Lung (tissue), 12 donors: Measurements from ENCODE around the gene FUT2. TPM values are rescaled to one million over a fixed set of nuclear protein-coding genes. Genes with fewer than 3 reads are reported as not detected.

Experiments
- ATAC-seq: fragments of 200-7000 bp; cut with Tn5 transposase; one replicate; pipeline ENCODE4 v1.9.1; 2020; ENCODE audit warnings: moderate number of reproducible peaks; ENCODE audit not compliant: insufficient read depth, low FRiP score
- DNase-seq, 3 donors: peaks; one replicate each; pipeline ENCODE4 v3.0.0-alpha.2; 2013 to 2017
- H3K27ac ChIP-seq, 2 donors: one replicate each; pipeline ENCODE4 v1.5.1; 2013; ENCODE audit warnings: mild to moderate bottlenecking in 2 of 2, moderate library complexity in 2 of 2, control low read depth in 1 of 2, inconsistent platforms in 1 of 2, low read depth in 1 of 2, low read length in 1 of 2
- H3K27me3 ChIP-seq, 3 donors: one replicate each; pipeline ENCODE4 v1.5.1; 2013; ENCODE audit warnings: low read length in 2 of 3; ENCODE audit not compliant: control insufficient read depth in 3 of 3, insufficient read depth in 3 of 3
- H3K36me3 ChIP-seq, 4 donors: one replicate each; pipeline ENCODE4 v1.5.1; 2013; ENCODE audit warnings: low read length in 4 of 4, mild to moderate bottlenecking in 1 of 4, moderate library complexity in 1 of 4; ENCODE audit not compliant: control insufficient read depth in 4 of 4, insufficient read depth in 4 of 4
- H3K4me1 ChIP-seq, 5 donors: one replicate each; pipeline ENCODE4 v1.5.1; 2013; ENCODE audit warnings: low read length in 5 of 5, mild to moderate bottlenecking in 2 of 5, moderate library complexity in 1 of 5; ENCODE audit not compliant: control insufficient read depth in 5 of 5, insufficient read depth in 5 of 5
- H3K4me3 ChIP-seq: one replicate; pipeline ENCODE4 v1.5.1; 2013; ENCODE audit warnings: mild to moderate bottlenecking, control low read depth, moderate library complexity
- H3K9ac ChIP-seq, 2 donors: one replicate each; pipeline ENCODE4 v1.5.1; 2013; ENCODE audit warnings: low read length in 2 of 2, control low read depth in 1 of 2; ENCODE audit not compliant: insufficient read depth in 1 of 2
- H3K9me3 ChIP-seq, 4 donors: one replicate each; pipeline ENCODE4 v1.5.1; 2013; ENCODE audit warnings: low read length in 3 of 4, mild to moderate bottlenecking in 1 of 4, moderate library complexity in 1 of 4; ENCODE audit not compliant: control insufficient read depth in 4 of 4, insufficient read depth in 3 of 4
- CTCF ChIP-seq: IDR thresholded peaks from 2 replicates; pipeline ENCODE4 v1.5.1; 2012; ENCODE audit warnings: mild to moderate bottlenecking; ENCODE audit errors: control extremely low read depth, extremely low read depth
- WGBS, 2 donors: extraction: QIAGEN DNeasy Blood & Tissue Kit; methylation state at CpG; one replicate each; pipeline ENCODE4 v1.1.7; 2013; 5-methylcytosine and 5-hydroxymethylcytosine counted together
- polyA plus RNA-seq, 2 donors: library from polyadenylated mRNA; stranded (reverse); fragments of 200-250 nt; gene quantifications; one replicate each; pipeline ENCODE4 v1.2.1, GENCODE V29; 2013
- total RNA-seq, 2 donors: library from RNA; depleted of rRNA in 1 of 2; stranded (reverse); fragments of >200 nt in 1 of 2; gene quantifications; one replicate each; pipeline ENCODE4 v1.2.1, GENCODE V29; 2014 to 2021
- donor health status: control.
- donor health status: control.
- donor health status: Bipolar disorder and iron deficiency.
- donor health status: healthy.
- donor health status: DM: yes; HTN: yes; CAD: no.

The FUT2 gene
- total and polyA plus RNA-seq, 4 donors: 0.40 to 6.5 (median 5.0) TPM

DNA sequence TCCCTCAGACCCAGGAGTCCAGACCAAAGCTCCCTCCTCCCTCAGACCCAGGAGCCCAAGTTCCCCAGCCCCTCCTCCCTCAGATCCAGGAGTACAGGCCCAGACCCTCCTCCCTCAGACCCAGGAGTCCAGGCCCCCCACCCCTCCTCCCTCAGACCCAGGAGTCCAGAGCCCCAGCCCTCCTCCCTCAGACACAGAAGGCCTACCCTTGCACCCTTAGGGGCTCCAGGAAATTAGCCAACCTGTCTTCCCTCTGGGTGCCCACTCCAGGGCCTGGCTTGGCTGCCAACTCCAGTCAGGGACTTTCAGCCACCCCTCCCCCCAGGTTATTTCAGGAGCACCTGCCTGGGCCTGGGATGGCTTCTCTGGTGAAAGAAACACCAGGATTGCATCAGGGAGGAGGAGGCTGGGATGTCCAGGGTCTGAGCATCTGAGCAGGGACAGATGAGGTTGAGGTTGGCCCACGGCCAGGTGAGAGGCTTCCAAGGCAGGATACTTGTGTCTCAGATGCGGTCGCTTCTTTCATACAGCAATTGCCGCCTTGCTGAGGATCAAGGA, 59.4 kb downstream of the FUT2 start, which contains the start of gene FGF21:
Gene FGF21, plus strand, starts transcription at position 441 of the 558 bp plus-strand sequence. CDS start 713 bp downstream, outside the sequence.
- Histone ChIP-seq H3K4me3 (no peak within 1 kb of the TSS), H3K36me3 (peaks cover 0 to 4% (median 0%) of the 10 kb centered on the region in 4 donors), H3K4me1 (peaks cover 0 to 18% (median 4%) of the 10 kb centered on the region in 5 donors), H3K9ac (no peak within 1 kb of the TSS), H3K27ac (no peak within 1 kb of the TSS), H3K9me3 (no peaks in the 10 kb centered on the region), H3K27me3 (peaks cover 0 to 10% (median 7%) of the 10 kb centered on the region in 3 donors)
- TF ChIP-seq CTCF: no peak
- ATAC-seq: no peak
- 89 to 90% methylated on average over 4 of the region's 4 CpGs for WGBS, 2 donors
- DNase-seq: no peak

Other genes with a start within 250 kb of the FUT2 start
- gene GRWD1, start 250.0 kb upstream of the FUT2 start, total RNA-seq: 10 to 100 TPM; 14.6 to 38.1 TPM
- 10 to 100 TPM in 1 of 2 donors, 1 to 10 TPM in 1; 8.9 to 29.2 TPM for gene GRWD1, start 250.0 kb upstream of the FUT2 start, polyA plus RNA-seq
- under 1 TPM; 0.82 to 0.83 TPM for gene KCNJ14, start 240.4 kb upstream of the FUT2 start, total RNA-seq
- under 1 TPM; 0.21 to 0.35 TPM for gene KCNJ14, start 240.4 kb upstream of the FUT2 start, polyA plus RNA-seq
- gene CYTH2, start 226.6 kb upstream of the FUT2 start, total RNA-seq: 10 to 100 TPM; 45.3 to 72.5 TPM
- gene CYTH2, start 226.6 kb upstream of the FUT2 start, polyA plus RNA-seq: 10 to 100 TPM; 44.1 to 53.1 TPM
- gene LMTK3, start 184.1 kb upstream of the FUT2 start, total RNA-seq: 10 to 100 TPM in 1 of 2 donors, 1 to 10 TPM in 1; 3.1 to 10.7 TPM
- 1 to 10 TPM; 1.9 to 6.5 TPM for gene LMTK3, start 184.1 kb upstream of the FUT2 start, polyA plus RNA-seq
- gene SULT2B1, start 143.8 kb upstream of the FUT2 start, total RNA-seq: 10 to 100 TPM in 1 of 2 donors, 1 to 10 TPM in 1; 1.2 to 10.5 TPM
- gene SULT2B1, start 143.8 kb upstream of the FUT2 start, polyA plus RNA-seq: 10 to 100 TPM; 10.9 to 22.9 TPM
- gene SPACA4, start 89.2 kb upstream of the FUT2 start, total RNA-seq: not detected
- gene SPACA4, start 89.2 kb upstream of the FUT2 start, polyA plus RNA-seq: under 1 TPM; 0.03 to 0.16 TPM
- 10 to 100 TPM; 22.2 to 41.1 TPM for gene FAM83E, start 80.9 kb upstream of the FUT2 start, total RNA-seq
- gene FAM83E, start 80.9 kb upstream of the FUT2 start, polyA plus RNA-seq: 10 to 100 TPM; 32.3 to 43.8 TPM
- 1,000 to 10,000 TPM; 1,019 to 1,119 TPM for gene RPL18, start 76.8 kb upstream of the FUT2 start, total RNA-seq
- gene RPL18, start 76.8 kb upstream of the FUT2 start, polyA plus RNA-seq: 1,000 to 10,000 TPM; 1,696 to 3,542 TPM
- gene SPHK2, start 76.5 kb upstream of the FUT2 start, total RNA-seq: 10 to 100 TPM; 10.3 to 35.3 TPM
- 10 to 100 TPM; 18.3 to 19.8 TPM for gene SPHK2, start 76.5 kb upstream of the FUT2 start, polyA plus RNA-seq
- 10 to 100 TPM in 1 of 2 donors, 1 to 10 TPM in 1; 9.4 to 10.3 TPM for gene DBP, start 58.6 kb upstream of the FUT2 start, total RNA-seq
- 10 to 100 TPM in 1 of 2 donors, 1 to 10 TPM in 1; 6.8 to 16.8 TPM for gene DBP, start 58.6 kb upstream of the FUT2 start, polyA plus RNA-seq
- gene CA11, start 49.8 kb upstream of the FUT2 start, total RNA-seq: 1 to 10 TPM in 1 of 2 donors, under 1 TPM in 1; 0.88 to 5.4 TPM
- 10 to 100 TPM in 1 of 2 donors, 1 to 10 TPM in 1; 4.8 to 13.0 TPM for gene CA11, start 49.8 kb upstream of the FUT2 start, polyA plus RNA-seq
- gene NTN5, start 23.0 kb upstream of the FUT2 start, total RNA-seq: under 1 TPM; 0.26 to 0.28 TPM
- under 1 TPM; 0.11 to 0.28 TPM for gene NTN5, start 23.0 kb upstream of the FUT2 start, polyA plus RNA-seq
- 1 to 10 TPM; 1.3 to 1.5 TPM for gene MAMSTR, start 23.8 kb downstream of the FUT2 start, total RNA-seq
- 1 to 10 TPM in 1 of 2 donors, under 1 TPM in 1; 0.48 to 1.2 TPM for gene MAMSTR, start 23.8 kb downstream of the FUT2 start, polyA plus RNA-seq
- 10 to 100 TPM; 26.2 to 32.8 TPM for gene RASIP1, start 44.6 kb downstream of the FUT2 start, total RNA-seq
- gene RASIP1, start 44.6 kb downstream of the FUT2 start, polyA plus RNA-seq: 10 to 100 TPM; 24.7 to 37.9 TPM
- gene IZUMO1, start 50.9 kb downstream of the FUT2 start, total RNA-seq: 1 to 10 TPM; 1.2 to 3.1 TPM
- 1 to 10 TPM in 1 of 2 donors, under 1 TPM in 1; 0.97 to 2.4 TPM for gene IZUMO1, start 50.9 kb downstream of the FUT2 start, polyA plus RNA-seq
- gene FUT1, start 56.7 kb downstream of the FUT2 start, total RNA-seq: 10 to 100 TPM in 1 of 2 donors, 1 to 10 TPM in 1; 5.1 to 12.4 TPM
- 1 to 10 TPM; 5.5 to 8.6 TPM for gene FUT1, start 56.7 kb downstream of the FUT2 start, polyA plus RNA-seq
- not detected for gene FGF21, start 59.6 kb downstream of the FUT2 start, total RNA-seq
- not detected for gene FGF21, start 59.6 kb downstream of the FUT2 start, polyA plus RNA-seq
- 10 to 100 TPM; 36.5 to 93.7 TPM for gene BCAT2, start 115.1 kb downstream of the FUT2 start, total RNA-seq
- gene BCAT2, start 115.1 kb downstream of the FUT2 start, polyA plus RNA-seq: 10 to 100 TPM; 63.9 to 72.7 TPM
- gene HSD17B14, start 140.5 kb downstream of the FUT2 start, total RNA-seq: 10 to 100 TPM; 12.8 to 17.9 TPM
- gene HSD17B14, start 140.5 kb downstream of the FUT2 start, polyA plus RNA-seq: 10 to 100 TPM in 1 of 2 donors, 1 to 10 TPM in 1; 9.0 to 39.1 TPM
- gene PLEKHA4, start 172.6 kb downstream of the FUT2 start, total RNA-seq: 10 to 100 TPM in 1 of 2 donors, 1 to 10 TPM in 1; 8.4 to 57.7 TPM
- 10 to 100 TPM; 19.3 to 22.0 TPM for gene PLEKHA4, start 172.6 kb downstream of the FUT2 start, polyA plus RNA-seq
- 100 to 1,000 TPM; 101 to 104 TPM for gene PPP1R15A, start 176.4 kb downstream of the FUT2 start, total RNA-seq
- 100 to 1,000 TPM; 203 to 208 TPM for gene PPP1R15A, start 176.4 kb downstream of the FUT2 start, polyA plus RNA-seq
- under 1 TPM; 0.31 to 0.54 TPM for gene TULP2, start 202.8 kb downstream of the FUT2 start, total RNA-seq
- under 1 TPM; 0.13 to 0.20 TPM for gene TULP2, start 202.8 kb downstream of the FUT2 start, polyA plus RNA-seq
- gene NUCB1, start 204.3 kb downstream of the FUT2 start, total RNA-seq: 100 to 1,000 TPM; 214 to 346 TPM
- gene NUCB1, start 204.3 kb downstream of the FUT2 start, polyA plus RNA-seq: 100 to 1,000 TPM; 362 to 367 TPM
- gene DHDH, start 237.7 kb downstream of the FUT2 start, total RNA-seq: 1 to 10 TPM in 1 of 2 donors, under 1 TPM in 1; 0.51 to 2.8 TPM
- gene DHDH, start 237.7 kb downstream of the FUT2 start, polyA plus RNA-seq: 1 to 10 TPM in 1 of 2 donors, under 1 TPM in 1; 1.00 to 6.0 TPM